Hypothalamus (tissue), 51 donors: ENCODE results near the gene PRDM1.
"Not testable (repeated sequence)": the region's sequence is repeated elsewhere in the genome, so short reads cannot be mapped to it uniquely, and the experiment has no call there.

Experiments
- DNase-seq, 51 donors: peaks; one replicate each; lab custom pipeline; 2025; lab: John Stamatoyannopoulos, UW

The PRDM1 gene

DNA sequence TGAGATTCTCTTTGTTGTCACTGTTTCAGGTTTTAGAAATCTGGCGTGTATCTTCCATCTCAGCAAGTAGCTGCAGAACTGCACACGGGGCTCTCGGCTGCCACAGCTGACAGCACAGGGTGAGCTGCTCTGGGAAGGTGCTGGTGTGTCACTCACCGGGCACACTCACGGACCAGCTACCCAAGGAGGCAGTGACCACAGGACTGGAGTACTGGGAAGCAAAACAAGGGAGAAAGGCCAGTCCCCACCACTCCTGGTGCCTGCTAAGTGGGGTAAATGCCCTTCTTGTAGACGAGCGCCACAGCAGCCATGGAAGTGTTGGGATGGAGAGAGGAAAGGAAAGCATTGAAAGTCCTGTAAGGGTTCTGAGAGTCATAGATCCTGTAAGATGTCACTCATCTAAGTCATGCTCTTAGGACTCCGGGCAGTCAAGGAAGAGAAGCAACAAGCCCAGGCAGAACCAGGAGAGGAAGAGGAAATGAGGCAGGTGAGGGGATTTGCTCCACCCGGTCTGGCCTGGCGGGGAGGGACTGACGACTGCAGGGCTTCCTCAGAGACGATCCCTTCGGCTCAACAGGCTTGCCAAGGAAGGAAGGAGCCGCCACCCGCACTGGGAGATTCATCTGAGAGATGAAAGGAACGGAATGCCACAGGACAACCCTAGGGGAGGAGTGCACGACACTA, 48.1 kb downstream of the PRDM1 start:
- DNase-seq, result no peak

DNA sequence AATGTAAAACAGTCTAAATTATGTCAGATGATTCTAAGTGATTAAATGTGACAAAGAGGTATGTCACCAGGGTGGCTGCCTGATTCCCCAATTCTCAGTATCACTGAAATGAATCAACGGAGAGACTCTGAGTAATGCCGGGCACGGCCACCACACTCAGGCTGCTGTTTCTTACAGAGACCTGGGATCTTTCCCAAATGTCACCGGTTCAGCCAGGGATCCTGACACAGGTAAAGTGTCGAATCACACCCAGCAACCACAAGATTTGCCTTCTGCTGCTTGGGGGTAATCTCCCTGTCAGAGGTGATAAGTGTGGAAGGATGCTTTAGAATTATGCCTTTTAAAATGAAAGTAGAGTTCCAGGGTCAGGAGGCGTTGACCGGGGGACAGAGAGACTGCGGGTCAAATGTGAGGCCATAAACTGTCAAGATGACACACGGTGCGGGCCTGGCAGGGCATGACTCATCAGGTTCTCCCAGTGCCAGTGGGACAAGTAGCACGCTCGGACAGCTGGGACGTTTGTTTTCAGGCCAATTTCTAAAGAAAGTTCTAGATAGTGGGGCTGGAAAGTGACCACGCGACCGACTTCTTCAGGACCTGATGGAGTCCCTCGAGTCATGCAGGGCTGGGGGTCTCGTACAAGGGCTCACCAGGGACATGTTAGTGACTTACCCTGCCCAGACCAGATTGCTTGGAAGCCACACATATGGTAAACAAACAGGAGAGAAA, 48.9 kb downstream of the PRDM1 start:
- no peak for DNase-seq

DNA sequence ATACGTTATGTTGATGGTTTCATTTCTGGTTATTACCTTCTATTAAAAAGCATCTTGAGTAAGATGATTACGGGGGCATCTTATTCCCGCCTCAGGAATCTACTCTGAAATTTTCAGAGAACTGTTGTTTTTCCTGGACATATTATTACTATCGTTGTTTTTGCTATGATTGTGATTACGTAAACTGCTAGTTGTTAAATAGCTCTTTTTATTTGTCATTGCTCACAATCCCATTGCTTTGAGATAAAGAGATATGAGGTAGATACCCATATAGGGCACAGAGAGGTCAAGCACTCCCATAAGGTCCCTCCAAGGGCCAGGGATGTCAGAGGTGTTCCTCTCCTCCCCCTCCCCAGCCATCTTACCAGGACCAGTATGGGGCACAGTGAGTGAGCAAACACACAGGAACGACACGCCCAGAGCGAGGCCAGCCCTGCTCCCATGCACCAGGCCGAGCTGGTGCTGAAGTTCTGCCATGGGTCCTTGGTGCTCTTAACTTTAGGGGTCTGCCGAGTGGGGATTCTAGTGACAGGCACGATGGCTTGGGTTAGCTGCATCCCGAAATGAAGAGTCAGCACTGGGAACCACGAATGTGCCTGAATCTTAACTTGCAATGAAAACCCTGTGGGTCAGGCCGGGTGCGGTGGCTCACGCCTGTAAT, 49.9 kb downstream of the PRDM1 start:
- DNase-seq, result no peak

DNA sequence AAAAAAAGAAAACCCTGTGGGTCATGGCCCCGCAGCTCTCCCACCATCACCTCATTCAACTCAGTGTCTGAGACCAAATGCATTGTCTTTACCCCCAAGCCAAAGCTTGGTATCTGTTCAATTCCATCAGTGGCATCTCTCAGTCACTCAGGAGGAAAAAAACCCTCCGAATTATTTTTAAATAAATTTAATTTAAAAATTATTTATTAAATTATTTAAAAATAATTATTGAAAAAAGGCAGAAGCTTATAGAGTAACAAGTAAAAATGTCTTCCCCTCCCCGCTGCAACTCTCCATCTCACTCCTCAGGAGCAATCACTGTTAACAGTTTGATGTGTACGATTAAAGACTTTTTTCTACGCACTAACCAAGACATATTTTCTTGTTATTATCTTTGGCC, 50.7 kb downstream of the PRDM1 start:
- DNase-seq, result no peak

DNA sequence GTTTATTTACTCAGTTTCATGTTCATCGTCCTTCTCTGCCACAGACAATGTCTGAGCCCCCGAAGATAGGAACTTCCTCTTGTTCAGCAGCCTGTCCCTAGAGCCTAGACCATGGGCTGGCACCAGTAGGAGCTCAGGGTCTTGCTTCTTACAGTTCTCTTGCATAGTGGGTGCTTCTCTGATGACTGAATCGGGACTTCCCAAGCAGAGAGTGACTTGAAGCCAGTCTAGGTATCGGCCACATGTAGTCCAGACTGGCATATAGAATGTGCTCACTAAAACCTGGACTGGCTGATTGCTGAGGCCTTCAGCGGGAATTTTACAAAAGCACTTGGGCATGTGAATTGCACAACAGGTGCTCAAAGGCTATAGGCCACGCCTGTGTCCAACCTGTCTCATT, 52.0 kb downstream of the PRDM1 start:
- DNase-seq, result no peak

DNA sequence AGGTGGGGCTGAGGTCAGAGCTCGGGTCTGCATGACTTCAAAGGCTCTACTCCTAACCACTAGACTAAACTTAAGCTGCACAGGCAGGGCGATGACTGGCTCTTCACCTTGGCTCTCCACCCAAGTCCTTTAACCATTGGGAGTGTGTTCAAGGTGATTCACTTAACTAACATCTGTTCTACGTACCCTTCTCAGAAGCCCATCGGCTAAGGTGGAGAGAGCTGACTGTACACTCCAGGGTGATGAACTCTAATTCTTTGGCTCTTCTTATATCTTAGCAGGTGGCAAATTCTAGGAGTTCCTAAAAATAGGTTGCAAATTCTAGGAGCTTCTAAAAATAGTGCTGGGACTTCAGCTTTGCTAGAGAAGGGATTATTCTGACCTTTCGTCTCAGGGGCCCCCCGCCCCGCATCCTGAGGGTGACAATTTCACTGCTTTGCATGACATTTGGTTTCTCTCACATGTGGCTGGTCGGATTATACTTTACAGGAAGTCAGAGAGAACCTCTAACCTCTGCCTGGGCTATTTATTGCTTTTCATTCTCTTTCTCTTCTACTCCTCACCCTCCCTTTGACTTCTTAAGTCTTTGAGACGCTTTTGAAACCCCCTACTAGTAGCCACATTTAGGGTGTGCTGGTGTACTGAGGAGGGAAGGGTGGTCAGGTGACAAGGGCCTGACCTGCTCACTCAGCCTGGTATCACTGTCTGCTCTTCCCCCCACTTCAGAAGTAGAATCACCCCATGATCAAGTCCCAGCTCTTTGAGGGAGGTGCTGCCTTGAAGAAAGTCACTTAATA, 55.5 kb downstream of the PRDM1 start:
- DNase-seq, result no peak

DNA sequence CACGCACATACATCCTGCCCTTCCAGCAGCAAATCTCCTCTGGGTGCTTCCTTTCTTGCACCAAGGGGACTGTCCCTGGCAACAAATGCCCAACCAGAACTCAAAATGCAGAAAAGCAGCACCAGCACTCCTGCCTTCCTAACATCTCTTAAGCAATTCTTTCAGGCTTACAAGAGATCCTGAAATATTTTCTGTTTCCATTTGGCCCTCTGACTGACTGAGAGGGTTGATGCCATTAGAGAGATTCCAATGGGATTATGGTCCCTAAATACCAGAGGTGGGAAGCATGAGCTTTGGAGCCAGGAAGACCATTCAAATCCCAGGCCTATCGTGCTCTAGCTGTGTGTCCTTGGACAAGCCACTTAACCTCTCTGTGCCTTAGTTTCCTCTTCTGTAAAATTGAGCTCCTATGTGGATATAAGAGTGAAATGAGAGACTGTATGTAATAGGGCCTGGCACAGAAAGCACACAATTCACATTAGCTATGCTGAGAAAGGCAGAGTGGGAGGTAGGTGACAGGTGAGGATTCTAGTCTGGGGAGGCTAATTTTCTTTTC, 56.8 kb downstream of the PRDM1 start:
- DNase-seq, result no peak

DNA sequence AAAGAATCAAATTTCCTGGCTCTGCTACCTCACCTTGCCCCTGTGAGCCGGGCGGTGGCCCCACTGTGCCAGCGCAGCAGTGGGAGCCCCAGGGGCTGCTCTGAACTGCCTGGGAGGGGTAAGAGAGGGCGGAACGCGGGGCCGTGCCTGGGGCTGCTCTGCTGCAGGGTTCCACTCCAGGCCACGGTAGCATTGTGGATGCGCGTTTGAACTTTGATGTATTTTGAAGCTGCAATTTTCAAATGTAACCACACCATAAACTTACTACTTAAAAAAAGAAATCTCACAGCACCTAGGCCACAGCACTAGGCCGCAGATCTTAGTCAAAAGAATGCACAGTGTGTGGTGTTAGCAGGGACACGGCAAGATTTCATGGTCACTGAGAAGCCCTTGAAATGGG, 57.5 kb downstream of the PRDM1 start:
- DNase-seq, result no peak

DNA sequence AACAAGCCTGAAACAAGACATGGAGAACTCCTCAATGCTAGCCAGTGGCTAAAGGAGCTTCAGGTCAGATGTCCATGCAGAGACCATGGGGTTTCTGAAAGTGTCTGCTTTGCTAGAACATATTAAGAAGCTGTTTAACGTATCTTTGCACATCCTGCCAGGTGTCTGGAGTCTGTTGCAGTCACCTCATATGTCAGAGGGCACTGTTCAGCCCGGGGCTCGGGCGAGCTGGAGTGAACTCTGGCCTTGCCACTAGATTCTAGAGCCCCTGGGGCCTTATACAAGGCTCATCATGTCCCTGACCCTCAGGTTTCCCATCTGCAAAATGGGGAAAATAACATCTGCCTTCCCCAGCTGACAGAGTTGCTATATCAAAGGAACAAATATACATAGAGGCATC, 59.0 kb downstream of the PRDM1 start:
- DNase-seq, result no peak

DNA sequence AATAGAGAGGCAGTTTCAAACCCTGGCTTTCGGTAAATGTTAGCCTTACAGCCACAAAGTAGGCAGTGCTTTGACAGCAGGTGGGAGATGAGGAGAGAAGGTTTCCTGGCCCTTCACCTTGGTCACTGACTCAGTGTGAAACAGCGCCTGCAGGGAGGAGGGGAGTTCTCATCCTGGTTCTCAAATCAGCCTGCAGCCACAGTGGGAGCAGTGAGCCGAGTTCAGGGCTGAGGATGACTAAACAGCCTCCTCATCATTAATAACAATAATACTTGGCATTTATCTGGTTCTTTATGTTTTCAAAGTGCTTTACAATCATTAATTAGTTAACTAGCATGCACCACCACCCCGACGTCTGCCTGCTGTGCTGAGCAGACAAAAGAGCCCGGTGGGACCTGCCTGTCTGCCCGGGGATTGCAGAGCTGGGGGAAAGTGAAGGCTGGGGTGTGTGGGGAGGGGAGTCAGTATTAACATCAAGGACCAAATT, 59.6 kb downstream of the PRDM1 start:
- DNase-seq, result no peak

DNA sequence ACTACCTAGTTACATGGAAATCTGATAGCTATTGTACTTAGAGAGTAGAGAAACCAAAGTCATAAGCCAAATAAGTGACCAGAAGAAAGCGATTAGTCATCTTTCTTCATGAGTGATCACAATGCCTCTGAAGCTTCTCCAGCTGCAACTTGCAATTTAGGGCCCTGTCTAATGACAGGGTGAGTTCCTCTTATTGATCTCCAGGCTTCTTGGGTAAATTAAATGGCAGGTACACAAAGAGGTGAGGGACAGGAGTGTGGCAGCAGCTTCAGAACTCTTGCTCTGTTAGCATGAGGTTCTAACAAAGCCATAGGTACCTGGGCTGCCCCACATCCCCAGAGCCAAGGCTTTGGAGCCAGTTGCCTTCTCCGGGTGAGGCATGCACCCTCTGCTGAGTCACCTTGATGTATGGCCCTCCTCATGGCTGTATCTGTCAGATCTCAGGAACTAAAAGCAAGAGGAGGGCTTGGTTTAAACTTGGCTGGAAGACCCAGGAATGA, 60.8 kb downstream of the PRDM1 start:
- DNase-seq, result no peak

DNA sequence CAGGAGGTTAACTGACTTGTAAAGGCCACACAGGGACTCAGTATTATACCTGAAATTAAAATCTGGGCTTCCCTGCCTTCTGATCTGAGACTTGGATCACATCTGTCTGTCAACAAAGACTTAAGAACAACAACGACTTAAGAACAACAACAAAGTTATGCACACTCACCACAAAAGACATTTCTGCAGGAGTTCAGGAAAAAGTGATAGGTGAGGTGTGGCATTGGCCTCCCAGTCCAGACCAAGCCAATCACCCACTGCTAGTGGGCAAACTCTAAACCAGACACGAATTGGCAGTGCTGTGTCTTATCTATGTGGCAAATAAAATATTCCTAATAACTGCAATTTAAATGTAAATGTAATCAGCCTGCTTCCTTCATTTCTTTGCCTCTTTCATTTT, 61.3 kb downstream of the PRDM1 start:
- no peak for DNase-seq

DNA sequence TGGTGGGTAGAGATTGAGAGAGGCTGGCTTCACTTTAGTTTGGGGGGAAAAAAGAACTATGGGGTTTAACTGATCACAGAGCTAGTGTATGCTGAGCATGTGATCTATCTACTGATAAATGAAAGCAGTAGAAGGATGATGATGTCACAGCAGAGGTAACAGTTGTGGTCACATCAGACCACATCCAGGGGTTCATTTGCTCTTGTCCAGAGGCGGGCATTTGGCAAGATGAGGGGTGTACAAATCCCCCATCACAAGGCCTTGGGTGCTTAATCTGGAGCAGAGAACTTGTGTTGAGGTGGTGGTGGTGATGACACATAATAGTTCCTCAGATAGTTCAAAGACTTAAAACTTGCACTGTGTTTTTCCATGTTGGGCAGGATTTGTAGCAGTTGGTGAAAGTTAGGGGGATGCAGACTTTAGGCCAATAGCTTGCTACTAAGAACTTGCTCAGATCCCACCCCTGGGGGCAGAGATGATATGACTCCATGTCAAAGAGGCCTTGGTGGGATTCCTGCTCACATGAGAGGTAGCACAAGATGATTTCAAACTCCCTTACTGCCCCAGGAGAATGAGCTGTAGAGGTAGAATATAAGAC, 63.4 kb downstream of the PRDM1 start:
- DNase-seq, result no peak

DNA sequence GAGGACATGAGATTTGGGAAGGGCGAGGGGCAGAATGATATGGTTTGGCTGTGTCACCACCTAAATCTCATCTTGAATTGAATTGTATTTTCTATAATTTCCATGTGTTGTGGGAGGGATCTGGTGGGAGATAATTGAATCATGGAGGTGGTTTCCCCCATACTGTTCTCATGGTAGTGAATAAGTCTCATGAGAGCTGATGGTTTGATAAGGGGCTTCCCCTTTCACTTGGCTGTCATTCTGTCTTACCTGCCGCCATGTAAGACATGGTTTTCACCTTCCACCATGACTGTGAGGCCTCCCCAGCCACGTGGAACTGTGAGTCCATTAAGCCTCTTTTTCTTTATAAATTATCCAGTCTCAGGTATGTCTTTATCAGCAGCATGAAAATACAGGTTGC, 66.3 kb downstream of the PRDM1 start:
- DNase-seq, result not testable (repeated sequence)

DNA sequence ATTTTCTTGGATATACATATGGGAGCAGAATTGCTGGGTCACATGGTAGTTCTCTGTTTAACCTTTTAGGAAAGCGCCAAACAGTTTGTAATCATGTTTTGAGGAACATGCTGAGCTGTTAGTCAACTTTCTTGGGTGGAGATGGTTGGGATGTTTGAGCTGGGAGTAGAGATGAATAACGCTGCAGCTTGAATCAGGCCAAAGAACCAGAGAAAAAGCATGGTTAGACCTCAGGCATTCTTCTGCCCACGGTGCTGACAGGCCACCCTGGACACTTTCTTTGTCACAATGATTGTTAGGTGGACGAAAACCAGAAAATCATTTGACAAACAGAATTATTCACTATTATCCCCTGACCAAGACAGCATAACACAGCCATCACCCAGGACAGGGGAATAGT, 66.8 kb downstream of the PRDM1 start:
- no peak for DNase-seq

DNA sequence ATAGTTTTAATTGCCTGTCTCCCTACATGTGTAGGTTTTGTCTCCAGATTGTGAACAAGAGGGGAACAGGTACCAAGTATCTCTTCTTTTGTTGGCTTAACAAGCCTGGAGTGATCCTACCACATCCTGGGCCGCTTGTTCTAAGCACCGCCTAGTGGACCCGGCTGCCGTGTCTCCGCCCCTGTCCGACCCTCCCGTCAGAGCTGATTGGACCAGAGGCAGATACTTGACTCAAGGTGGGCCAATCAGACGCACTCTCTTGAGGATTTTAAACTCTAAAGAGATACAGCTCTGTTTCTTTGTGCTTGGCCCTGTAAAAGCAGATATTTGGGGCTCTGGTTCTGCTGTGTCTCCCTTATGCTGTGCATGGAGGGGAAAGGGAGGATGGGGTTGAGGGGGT, 68.2 kb downstream of the PRDM1 start:
- DNase-seq, result no peak

DNA sequence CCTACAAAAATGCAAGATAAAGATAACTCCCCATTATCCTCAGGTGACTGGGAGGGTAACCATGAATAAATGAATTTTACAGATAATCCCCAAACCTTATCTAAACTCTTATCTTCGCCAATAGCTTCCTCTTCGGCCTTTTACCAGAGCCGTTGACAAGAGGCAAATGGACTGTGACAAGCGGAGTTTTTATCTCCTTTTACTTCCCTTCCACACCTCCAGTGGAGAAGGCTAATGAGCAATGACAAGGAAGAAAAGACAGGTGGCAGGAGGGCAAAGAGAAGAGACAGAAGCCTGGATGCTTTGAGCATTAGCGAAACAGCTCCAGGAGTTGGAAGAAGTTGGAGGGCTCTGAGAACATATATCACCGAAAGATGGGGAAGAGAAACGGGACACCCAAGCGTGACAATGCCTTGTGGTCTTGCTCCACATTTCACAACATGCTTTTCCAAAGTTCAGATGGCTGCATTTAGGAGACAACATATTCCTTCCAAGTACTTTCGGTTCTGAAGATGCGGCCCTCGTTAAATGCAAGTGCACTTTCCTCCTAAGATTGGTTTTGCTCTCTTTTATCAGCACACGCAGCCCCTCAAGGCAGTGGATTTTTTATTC, 69.2 kb downstream of the PRDM1 start:
- DNase-seq, result no peak

DNA sequence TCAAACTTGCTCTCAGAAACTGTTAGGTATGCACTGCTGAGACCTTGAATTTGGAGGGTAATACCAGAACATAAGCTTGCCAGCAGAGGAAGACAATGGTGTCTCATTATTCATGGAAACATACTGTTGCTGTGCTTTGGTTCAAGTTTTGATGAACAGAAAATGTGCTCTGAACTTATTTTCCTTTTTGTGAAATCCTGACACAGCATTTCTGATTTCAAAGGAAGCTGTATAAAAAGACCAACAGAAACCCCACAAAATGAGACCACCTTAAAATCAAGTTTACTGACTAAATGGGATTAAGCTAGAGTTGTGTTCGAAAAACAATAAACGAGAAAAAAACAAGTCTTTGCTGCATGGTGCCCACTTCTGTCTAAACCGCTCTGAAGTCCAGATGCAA, 70.3 kb downstream of the PRDM1 start:
- DNase-seq, result no peak

DNA sequence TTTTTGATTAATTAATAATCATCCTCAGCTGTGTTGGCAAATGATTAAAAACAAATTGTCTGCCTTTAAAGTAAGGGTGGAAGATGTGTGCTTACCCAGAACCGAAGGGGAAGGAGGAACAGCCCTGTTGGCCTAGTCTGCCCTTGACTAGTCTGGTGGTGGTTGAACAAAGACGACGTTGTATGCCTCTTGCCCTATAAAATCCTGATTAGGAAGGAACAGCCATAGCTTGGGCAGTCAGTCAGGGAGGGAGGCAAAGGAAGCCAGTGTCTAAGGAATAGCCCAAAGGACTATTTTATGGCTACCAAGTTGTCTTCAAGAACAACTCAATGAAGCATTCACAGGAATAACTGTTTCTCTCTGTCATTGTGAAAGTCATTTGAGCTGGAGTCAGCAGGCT, 70.7 kb downstream of the PRDM1 start:
- no peak for DNase-seq

DNA sequence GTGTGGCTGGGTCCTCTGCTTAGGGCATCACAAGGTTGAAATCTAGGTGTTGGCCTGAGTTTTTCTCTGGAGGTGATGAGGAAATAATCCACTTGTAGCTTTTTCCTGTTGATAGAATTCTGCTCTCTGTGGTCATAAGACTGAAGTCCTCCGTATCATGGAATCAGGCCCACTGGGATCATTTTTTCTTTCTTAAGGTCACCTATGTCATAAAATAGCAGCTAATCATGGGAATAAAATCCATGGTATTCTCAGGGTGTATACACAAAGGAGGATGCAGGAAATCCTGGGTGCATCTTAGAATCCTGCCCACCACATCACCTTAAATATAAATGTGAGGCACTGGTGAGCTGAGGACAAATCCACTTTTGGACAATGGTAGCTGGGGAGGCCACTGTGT, 72.7 kb downstream of the PRDM1 start:
- no peak for DNase-seq
